22Rv1 (cell line): ENCODE data around the gene PYROXD2.

Experiments used
- ZFX ChIP-seq: fragments of 450-650 bp; IDR thresholded peaks from 2 replicates; pipeline ENCODE4 v1.6.1; 2017; ENCODE audit warnings: antibody characterized with exemption, borderline replicate concordance
- TF ChIP-seq, protein P1 (sequence below): fragments of 450-650 bp; IDR thresholded peaks from 2 replicates; pipeline ENCODE4 v1.5.1; 2017; ENCODE audit warnings: mild to moderate bottlenecking

DNA sequence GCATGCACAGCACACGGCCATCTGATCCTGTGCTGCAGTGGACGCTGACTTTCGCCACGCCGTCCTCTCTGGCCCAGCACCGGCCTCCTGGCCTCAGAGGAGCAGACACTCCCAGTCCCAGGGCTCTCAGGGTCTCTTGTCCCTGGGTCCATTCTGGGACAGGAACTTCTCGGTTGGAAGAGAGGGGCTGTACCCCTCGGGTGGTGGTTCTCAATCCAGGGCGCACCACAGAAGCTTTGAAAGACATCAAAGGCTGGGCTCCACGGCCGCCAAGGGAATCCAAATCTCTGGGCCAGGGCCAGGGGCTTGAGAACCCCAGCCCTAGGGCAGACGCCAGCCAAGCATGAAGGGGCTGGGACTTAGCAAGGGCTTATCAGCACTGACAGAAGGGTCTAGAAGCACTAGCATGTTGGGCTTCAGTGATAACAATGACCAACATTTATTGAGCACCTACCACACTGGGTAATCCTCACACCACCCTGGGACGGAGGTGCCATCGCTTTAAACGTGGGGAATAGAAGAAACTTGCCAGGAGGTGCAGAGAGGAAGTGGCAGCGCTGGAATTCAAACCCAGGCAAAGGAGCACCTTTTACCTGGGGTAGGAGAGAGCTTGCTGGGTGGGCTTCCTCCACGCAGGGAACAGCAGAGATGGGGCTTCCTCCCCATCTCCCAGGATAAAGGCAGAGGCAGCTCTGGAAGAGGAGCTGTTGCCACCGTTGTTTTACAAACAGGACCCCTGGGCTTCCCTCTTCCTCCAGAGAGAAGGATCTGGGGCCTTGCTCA lies 1.8 kb upstream of the PYROXD2 start:
- TF ChIP-seq, protein P1, sequence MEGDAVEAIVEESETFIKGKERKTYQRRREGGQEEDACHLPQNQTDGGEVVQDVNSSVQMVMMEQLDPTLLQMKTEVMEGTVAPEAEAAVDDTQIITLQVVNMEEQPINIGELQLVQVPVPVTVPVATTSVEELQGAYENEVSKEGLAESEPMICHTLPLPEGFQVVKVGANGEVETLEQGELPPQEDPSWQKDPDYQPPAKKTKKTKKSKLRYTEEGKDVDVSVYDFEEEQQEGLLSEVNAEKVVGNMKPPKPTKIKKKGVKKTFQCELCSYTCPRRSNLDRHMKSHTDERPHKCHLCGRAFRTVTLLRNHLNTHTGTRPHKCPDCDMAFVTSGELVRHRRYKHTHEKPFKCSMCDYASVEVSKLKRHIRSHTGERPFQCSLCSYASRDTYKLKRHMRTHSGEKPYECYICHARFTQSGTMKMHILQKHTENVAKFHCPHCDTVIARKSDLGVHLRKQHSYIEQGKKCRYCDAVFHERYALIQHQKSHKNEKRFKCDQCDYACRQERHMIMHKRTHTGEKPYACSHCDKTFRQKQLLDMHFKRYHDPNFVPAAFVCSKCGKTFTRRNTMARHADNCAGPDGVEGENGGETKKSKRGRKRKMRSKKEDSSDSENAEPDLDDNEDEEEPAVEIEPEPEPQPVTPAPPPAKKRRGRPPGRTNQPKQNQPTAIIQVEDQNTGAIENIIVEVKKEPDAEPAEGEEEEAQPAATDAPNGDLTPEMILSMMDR, result no peak
- TF ChIP-seq ZFX, result no peak
